GM19452 (cell line): Measurements from ENCODE around the gene HIPK2.

Source experiments
- ATAC-seq: cut with Tn5 transposase; IDR thresholded peaks from one replicate; pipeline ENCODE4 v1.9.1; 2021; ENCODE audit not compliant: unreplicated experiment

The HIPK2 gene

DNA sequence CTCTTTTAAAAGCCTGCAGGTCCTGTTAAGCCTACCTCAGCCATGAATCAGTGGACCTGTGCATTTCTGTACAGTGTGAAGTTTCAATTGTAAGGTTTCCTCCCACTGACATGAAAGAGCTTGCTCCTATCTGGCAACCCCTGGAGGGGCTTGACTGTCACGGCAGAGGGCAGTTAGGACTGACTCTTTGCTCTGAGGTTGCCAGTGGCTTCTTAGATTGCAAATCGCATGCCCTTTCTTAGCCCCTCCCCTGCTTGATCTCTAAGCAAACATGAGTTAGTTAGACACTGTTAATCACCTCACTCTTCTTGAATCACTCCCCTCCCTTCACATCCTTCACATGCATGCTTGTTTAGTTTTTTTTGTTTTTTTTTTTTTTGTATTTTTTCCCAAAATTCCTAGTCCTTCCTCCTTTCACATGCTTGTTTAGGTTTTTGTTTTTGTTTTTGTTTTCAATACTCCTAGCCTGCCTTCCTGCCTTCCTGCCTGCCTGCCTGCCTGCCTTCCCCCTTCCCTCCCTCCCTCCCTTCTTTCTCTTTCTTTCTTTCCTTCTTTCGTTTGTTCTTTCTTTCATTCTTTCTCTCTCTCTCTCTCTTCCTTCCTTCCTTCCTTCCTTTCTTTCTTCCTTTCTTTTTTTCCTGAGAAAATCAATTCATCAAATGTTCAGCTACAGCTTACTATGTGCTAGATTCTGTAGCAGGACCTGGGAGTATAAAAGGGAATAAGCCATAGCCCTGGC lies 6.0 kb upstream of the HIPK2 start:
- no peak for ATAC-seq

GRCh38 chr7:139782932-139783331 lies 5.1 kb upstream of the HIPK2 start:
- ATAC-seq: no peak

- ATAC-seq: peak; percentile 5
Observed at GRCh38 chr7:139777133-139777891, 486 bp downstream of the HIPK2 start.

GRCh38 chr7:139776486-139777132 lies 1.2 kb downstream of the HIPK2 start:
- ATAC-seq: no peak

DNA sequence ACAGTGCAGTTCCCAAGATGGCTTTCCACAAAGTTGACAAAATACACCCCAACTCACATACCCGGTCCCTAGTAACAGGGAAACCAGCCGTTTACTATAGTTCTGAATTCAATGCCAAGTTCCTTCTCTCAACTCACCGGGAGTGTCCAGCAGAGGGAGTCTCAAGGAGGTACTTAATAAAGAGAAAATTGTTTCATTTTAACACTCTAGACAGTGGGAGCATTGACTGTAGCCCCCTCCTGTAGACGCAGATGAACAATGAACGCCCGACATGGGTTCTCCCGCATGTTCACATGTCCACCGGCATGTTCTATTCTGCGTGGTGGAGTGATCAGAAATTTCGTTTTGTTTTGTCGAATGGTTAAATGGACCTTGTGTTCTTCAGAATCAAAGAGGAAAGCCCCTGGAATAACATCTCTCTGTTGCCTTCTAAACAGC lies 1.9 kb downstream of the HIPK2 start:
- ATAC-seq: peak; percentile 38

- no peak for ATAC-seq
Observed at GRCh38 chr7:139774376-139774775, 3.4 kb downstream of the HIPK2 start.

DNA sequence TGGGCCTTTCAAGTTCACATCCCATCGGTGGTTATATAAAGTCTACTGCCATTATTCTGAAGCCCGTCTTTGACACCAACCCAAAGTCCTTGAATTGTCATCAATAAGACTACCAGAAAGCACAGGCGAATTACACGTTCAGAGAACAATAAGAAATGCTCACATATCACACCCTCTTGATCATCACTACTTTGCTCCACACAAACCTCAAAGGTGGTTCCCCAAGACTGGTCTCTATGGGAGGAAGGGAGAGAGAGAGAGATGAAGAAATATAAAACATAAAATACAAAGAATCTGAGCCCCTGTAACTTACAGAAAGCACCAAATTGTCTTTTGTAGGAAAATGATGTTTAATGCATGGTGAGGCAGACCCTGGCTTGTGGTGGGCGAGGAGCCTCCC lies 4.4 kb downstream of the HIPK2 start:
- no peak for ATAC-seq

DNA sequence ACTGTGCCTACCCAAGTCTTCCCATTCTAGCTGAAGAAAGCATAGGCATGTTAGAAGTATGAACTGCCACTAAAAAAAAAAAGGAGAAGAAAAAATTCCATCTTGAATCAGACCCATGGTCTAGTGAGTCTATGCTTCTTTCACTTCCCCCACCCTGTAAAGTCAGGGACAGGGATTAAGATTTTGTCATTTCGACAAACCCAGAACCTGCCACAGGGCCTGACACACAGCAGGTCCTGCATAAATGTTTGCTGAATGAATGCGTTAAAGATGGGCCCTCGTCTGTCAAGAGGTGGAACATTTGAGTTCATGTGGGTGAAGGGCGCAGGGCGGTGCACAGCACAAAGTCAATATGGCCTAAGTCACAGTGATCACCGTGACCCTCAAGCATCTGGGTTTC lies 4.9 kb downstream of the HIPK2 start:
- ATAC-seq: no peak

DNA sequence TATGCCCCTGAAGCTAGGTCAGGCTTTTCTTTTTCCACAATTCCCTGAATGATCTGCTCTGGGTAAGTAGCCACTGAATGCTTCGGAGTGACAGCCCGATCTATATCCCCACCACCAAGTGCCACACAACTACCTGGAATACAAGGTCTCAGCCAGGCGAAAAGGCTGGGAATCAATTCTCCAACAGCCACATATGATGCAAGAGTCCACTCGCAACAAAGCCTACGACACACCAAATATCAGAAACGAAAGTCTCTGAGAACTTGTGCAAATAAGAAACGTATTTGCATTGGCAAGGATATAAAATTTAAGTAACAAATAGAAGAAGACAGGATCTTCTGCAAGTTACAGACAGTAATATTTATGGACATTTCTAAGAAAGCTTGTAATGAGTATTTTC lies 5.7 kb downstream of the HIPK2 start:
- ATAC-seq: no peak

- no peak for ATAC-seq
Observed at GRCh38 chr7:139771001-139771956, 6.5 kb downstream of the HIPK2 start.

GRCh38 chr7:139769761-139770160 lies 8.0 kb downstream of the HIPK2 start:
- ATAC-seq: no peak

GRCh38 chr7:139769066-139769465 lies 8.7 kb downstream of the HIPK2 start:
- no peak for ATAC-seq

GRCh38 chr7:139768249-139768824 lies 9.5 kb downstream of the HIPK2 start:
- ATAC-seq: no peak

- ATAC-seq: peak; percentile 96
Observed at GRCh38 chr7:139767561-139767982, 10.2 kb downstream of the HIPK2 start.

DNA sequence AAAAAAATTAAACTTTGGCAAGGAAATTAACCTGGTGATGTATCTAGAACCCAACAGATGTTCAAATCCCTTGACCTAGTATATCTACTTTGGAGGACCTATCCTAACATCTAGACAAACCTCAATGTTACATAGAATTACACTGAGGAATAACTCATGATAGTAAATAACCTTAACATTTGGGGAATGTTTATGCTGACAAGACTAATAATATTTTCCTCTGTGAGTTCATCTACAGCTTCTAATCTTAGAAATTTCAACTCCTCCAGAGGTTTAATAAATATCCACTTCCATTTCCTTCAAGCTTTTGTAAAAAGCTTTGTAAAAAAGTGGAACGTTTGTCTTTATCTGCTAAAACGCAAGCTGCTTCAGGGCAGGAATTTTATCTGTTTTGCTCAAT lies 12.7 kb downstream of the HIPK2 start:
- no peak for ATAC-seq

DNA sequence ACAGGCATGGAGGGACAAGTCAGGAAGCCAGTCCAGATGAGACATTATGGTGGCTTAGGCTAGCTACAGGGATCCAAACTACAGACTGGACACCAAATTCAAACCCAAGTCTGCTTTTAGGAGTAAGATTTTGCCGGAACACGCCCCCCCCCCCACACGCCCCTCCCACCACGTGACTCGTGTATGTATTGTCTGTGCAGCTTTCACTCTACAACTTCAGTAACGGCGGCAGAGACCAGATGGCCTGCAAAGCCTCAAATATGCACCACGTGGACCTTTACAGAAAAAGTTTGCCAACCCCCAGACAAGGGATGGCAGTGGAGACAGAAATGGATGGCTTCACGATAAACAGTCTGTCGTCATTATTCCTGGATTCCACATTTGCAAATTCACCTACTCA lies 14.5 kb downstream of the HIPK2 start:
- ATAC-seq: no peak

DNA sequence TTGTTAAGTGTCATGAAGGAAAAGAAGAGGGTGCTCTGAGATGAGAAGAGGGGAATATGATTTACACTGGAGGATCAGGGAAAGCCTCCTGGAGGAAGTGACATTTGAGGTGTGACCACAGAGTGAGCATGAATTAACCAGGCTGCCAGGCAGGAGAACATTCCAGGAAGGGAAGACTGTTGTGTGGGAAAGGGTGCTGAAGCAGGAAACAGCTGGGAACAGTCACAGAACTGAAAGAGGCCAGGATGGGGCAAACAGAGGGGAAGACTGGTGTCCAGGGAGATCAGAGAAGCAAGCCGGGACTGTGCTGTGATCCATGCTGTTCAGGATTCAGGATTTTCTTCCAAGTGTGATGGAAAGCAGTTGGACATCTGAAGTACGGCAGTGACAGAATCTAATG lies 14.9 kb downstream of the HIPK2 start:
- no peak for ATAC-seq

DNA sequence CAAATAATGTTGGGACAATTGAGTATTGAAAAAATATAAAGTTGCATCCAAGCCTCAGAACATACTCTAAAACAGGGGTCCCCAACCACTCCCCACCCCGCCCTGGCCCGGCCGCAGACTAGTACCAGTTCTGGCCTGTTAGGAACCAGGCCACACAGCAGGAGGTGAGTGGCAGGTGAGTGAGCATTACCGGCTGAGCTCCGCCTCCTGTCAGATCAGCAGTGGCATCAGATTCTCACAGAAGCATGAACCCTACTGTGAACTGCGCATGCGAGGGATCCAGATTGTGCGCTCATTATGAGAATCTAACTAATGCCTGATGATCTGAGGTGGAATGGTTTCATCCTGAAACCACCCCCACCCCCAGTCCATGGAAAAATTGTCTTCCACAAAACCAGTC lies 19.4 kb downstream of the HIPK2 start:
- no peak for ATAC-seq

DNA sequence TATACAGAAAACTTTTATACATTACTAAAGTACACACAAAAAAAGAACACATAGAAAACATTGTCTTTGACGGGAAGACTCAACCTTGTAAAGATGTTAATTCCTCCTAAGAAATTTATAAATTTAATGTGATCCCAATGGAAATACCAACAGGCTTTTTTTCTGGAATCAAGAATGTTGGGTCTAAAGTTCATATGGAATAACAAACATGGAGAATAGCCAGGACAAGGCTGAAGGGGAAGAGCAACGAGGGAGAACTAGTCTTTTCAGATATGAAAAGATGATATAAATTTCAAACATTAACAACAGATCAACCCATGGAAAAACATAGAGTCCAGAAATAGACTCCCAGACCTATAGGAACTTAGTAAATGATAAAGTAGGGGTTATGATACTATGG lies 19.8 kb downstream of the HIPK2 start:
- ATAC-seq: no peak

DNA sequence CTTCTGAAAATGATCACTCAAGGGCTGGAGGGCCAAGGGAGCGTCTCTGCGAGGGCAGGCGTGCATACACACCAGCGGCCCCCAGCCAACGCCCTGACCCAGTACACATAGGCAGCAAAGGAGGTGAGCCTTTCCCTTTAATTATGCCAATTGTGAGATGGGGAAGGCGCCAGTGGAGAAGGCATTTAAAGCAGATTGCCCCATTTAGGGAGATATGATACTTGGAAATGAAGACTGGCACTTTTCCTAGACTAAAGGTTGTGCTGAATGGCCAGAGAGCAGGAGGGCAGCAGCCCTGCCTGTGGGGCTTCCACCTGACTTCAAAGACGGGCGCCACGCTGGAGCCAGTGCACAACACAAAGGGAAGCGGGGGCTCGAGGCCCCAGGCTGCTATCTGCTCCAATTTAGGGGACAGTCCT lies 24.1 kb downstream of the HIPK2 start:
- no peak for ATAC-seq
